HepG2 (cell line): ENCODE measurements around the gene ALMS1. TPM values are rescaled to one million over a fixed set of nuclear protein-coding genes. Genes with fewer than 3 reads are reported as not detected.
A peak's percentile ranks its signal among the peaks of the same experiment; 100 is the strongest.

Experiments used
- ATF7 ChIP-seq, 2 experiments: fragments of 450-650 bp in 1 of 2; sonication (generic) in 1 of 2; formaldehyde crosslinking in 1 of 2; IDR thresholded peaks; 2 replicates each; pipeline versions ENCODE4 v1.4.0 to v1.6.1; 2016 to 2020; ENCODE audit warnings: antibody characterized with exemption in 1 of 2, mild to moderate bottlenecking in 1 of 2, missing genetic modification reagents in 1 of 2
- EEA1 ChIP-seq: sonication (generic); formaldehyde crosslinking; IDR thresholded peaks from 2 replicates; pipeline ENCODE4 v1.5.1; 2020; ENCODE audit warnings: mild to moderate bottlenecking, missing genetic modification reagents, borderline replicate concordance
- GLI4 ChIP-seq: sonication (generic); formaldehyde crosslinking; IDR thresholded peaks from 2 replicates; pipeline ENCODE4 v1.5.1; 2020; ENCODE audit warnings: missing genetic modification reagents, mild to moderate bottlenecking, moderate library complexity, borderline replicate concordance
- TEAD2 ChIP-seq: sonication (generic); formaldehyde crosslinking; IDR thresholded peaks from 2 replicates; pipeline ENCODE4 v1.9.0; 2021; ENCODE audit warnings: missing genetic modification reagents
- XRCC5 ChIP-seq: fragments of 200-400 bp; formaldehyde crosslinking; optimal IDR thresholded peaks from 2 replicates; pipeline ENCODE3; 2017; ENCODE audit warnings: mild to moderate bottlenecking, low read length
- YEATS4 ChIP-seq: sonication (generic); formaldehyde crosslinking; IDR thresholded peaks from 2 replicates; pipeline ENCODE4 v1.4.0; 2020; ENCODE audit warnings: missing genetic modification reagents, borderline replicate concordance
- ZIK1 ChIP-seq: sonication (generic); formaldehyde crosslinking; IDR thresholded peaks from 2 replicates; pipeline ENCODE4 v1.5.0; 2020; ENCODE audit warnings: mild to moderate bottlenecking, low read depth, missing genetic modification reagents, borderline replicate concordance
- polyA plus RNA-seq, 8 experiments: library from polyadenylated mRNA; depleted of rRNA in 3 of 8; stranded (reverse) in 7 of 8; unstranded in 1 of 8; fragments of >200 nt; fragmentation: Illumina TruSeq in 4 of 8; extraction: Trizol in 4 of 8; gene quantifications; 2 replicates each; pipeline versions ENCODE4 v1.2.1 to v1.2.3, GENCODE V29; 2011 to 2016; ENCODE audit warnings: low read depth in 4 of 8, missing spikeins in 1 of 8, mixed read lengths in 1 of 8; ENCODE audit not compliant: insufficient read depth in 1 of 8
- total RNA-seq, 5 experiments: library from RNA; depleted of rRNA; stranded (reverse); fragments of >200 nt; fragmentation: Illumina TruSeq; extraction: Trizol; gene quantifications; 2 replicates each; pipeline ENCODE4 v1.2.3, GENCODE V29; 2016; ENCODE audit warnings: low read depth in 1 of 5
- TF ChIP-seq, protein P1 (sequence below): fragments of 450-650 bp; IDR thresholded peaks from 2 replicates; pipeline ENCODE4 v1.6.1; 2016
- TF ChIP-seq, protein P2 (sequence below): sonication (generic); formaldehyde crosslinking; conservative IDR thresholded peaks from 2 replicates; pipeline ENCODE4 v1.8.1; 2023; ENCODE audit warnings: missing genetic modification reagents
- TF ChIP-seq, protein P3 (sequence below): sonication (generic); formaldehyde crosslinking; conservative IDR thresholded peaks from 2 replicates; pipeline ENCODE4 v1.4.0; 2020; ENCODE audit warnings: missing genetic modification reagents
- TF ChIP-seq, protein P4 (sequence below): sonication (generic); formaldehyde crosslinking; IDR thresholded peaks from 2 replicates; pipeline ENCODE4 v1.5.0; 2020; ENCODE audit warnings: missing genetic modification reagents
- TF ChIP-seq, protein P5 (sequence below): IDR thresholded peaks from 2 replicates; pipeline ENCODE4 v1.6.1; 2012; ENCODE audit warnings: inconsistent platforms
- TF ChIP-seq, protein P6 (sequence below): sonication (generic); formaldehyde crosslinking; IDR thresholded peaks from 2 replicates; pipeline ENCODE4 v1.4.0; 2020; ENCODE audit warnings: mild to moderate bottlenecking, low read depth, missing genetic modification reagents
- TF ChIP-seq, protein P7 (sequence below): sonication (generic); formaldehyde crosslinking; IDR thresholded peaks from 2 replicates; pipeline ENCODE4 v1.4.0; 2020; ENCODE audit warnings: missing genetic modification reagents

Gene ALMS1
- total and polyA plus RNA-seq, 2 of the 13 experiments (the other 11 are each of a cell fraction or from before 2014, with no cell fraction given): 12.9 to 21.2 TPM

DNA sequence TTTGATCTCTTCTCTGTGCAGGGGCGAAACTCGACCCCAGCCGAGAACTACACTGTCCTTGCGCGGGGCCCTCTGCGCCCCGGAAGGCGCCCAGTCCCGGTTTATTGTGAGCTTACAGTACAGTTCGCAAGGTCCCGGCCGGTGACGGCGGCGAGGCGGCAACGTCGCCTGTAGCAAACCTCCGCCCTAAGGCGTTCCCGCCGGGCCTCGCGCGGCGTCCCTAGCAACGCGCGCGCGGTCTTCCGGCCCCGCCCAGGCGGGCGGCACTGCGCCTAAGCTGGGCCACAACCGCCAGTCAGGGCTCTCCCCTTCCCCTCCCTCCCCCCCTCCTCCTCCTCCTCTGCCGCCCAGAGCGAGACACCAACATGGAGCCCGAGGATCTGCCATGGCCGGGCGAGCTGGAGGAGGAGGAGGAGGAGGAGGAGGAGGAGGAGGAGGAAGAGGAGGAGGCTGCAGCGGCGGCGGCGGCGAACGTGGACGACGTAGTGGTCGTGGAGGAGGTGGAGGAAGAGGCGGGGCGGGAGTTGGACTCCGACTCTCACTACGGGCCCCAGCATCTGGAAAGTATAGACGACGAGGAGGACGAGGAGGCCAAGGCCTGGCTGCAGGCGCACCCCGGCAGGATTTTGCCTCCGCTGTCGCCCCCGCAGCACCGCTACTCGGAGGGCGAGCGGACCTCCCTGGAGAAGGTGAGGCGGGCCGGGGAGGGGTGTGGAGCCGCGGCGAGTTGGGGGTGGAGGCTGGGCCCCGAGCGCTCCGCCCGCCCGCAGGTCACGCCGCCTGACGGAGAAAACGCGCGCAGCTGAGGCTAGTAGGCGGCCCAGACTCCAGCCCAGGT is at the start of gene ALMS1 (continued):
- TF ChIP-seq ATF7 (IDR thresholded peaks at IDR 0.05): no peak
- no peak; the same call in 1 of the 2 replicates for TF ChIP-seq ATF7 (CRISPR knock-in tag; IDR thresholded peaks at IDR 0.05)
- TF ChIP-seq YEATS4 (CRISPR knock-in tag): peak; percentile 66
- no peak for TF ChIP-seq TEAD2
- peak; percentile 72 for TF ChIP-seq XRCC5
- TF ChIP-seq, protein P1, sequence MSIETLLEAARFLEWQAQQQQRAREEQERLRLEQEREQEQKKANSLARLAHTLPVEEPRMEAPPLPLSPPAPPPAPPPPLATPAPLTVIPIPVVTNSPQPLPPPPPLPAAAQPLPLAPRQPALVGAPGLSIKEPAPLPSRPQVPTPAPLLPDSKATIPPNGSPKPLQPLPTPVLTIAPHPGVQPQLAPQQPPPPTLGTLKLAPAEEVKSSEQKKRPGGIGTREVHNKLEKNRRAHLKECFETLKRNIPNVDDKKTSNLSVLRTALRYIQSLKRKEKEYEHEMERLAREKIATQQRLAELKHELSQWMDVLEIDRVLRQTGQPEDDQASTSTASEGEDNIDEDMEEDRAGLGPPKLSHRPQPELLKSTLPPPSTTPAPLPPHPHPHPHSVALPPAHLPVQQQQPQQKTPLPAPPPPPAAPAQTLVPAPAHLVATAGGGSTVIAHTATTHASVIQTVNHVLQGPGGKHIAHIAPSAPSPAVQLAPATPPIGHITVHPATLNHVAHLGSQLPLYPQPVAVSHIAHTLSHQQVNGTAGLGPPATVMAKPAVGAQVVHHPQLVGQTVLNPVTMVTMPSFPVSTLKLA: peak; percentile 51
- TF ChIP-seq, protein P2, sequence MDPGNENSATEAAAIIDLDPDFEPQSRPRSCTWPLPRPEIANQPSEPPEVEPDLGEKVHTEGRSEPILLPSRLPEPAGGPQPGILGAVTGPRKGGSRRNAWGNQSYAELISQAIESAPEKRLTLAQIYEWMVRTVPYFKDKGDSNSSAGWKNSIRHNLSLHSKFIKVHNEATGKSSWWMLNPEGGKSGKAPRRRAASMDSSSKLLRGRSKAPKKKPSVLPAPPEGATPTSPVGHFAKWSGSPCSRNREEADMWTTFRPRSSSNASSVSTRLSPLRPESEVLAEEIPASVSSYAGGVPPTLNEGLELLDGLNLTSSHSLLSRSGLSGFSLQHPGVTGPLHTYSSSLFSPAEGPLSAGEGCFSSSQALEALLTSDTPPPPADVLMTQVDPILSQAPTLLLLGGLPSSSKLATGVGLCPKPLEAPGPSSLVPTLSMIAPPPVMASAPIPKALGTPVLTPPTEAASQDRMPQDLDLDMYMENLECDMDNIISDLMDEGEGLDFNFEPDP (CRISPR knock-in tag): no peak
- TF ChIP-seq, protein P3, sequence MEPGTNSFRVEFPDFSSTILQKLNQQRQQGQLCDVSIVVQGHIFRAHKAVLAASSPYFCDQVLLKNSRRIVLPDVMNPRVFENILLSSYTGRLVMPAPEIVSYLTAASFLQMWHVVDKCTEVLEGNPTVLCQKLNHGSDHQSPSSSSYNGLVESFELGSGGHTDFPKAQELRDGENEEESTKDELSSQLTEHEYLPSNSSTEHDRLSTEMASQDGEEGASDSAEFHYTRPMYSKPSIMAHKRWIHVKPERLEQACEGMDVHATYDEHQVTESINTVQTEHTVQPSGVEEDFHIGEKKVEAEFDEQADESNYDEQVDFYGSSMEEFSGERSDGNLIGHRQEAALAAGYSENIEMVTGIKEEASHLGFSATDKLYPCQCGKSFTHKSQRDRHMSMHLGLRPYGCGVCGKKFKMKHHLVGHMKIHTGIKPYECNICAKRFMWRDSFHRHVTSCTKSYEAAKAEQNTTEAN (CRISPR knock-in tag): no peak
- TF ChIP-seq, protein P4, sequence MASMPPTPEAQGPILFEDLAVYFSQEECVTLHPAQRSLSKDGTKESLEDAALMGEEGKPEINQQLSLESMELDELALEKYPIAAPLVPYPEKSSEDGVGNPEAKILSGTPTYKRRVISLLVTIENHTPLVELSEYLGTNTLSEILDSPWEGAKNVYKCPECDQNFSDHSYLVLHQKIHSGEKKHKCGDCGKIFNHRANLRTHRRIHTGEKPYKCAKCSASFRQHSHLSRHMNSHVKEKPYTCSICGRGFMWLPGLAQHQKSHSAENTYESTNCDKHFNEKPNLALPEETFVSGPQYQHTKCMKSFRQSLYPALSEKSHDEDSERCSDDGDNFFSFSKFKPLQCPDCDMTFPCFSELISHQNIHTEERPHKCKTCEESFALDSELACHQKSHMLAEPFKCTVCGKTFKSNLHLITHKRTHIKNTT: no peak
- TF ChIP-seq ZIK1: 0 out of 2 replicates have a peak, but pooled peaks have one; percentile 52
- TF ChIP-seq, protein P5, sequence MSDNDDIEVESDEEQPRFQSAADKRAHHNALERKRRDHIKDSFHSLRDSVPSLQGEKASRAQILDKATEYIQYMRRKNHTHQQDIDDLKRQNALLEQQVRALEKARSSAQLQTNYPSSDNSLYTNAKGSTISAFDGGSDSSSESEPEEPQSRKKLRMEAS: peak; percentile 77
- TF ChIP-seq, protein P6, sequence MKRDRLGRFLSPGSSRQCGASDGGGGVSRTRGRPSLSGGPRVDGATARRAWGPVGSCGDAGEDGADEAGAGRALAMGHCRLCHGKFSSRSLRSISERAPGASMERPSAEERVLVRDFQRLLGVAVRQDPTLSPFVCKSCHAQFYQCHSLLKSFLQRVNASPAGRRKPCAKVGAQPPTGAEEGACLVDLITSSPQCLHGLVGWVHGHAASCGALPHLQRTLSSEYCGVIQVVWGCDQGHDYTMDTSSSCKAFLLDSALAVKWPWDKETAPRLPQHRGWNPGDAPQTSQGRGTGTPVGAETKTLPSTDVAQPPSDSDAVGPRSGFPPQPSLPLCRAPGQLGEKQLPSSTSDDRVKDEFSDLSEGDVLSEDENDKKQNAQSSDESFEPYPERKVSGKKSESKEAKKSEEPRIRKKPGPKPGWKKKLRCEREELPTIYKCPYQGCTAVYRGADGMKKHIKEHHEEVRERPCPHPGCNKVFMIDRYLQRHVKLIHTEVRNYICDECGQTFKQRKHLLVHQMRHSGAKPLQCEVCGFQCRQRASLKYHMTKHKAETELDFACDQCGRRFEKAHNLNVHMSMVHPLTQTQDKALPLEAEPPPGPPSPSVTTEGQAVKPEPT (CRISPR knock-in tag): no peak
- peak; percentile 56; the same call in 1 of the 2 replicates for TF ChIP-seq EEA1 (CRISPR knock-in tag)
- TF ChIP-seq GLI4 (CRISPR knock-in tag): no peak
- TF ChIP-seq, protein P7, sequence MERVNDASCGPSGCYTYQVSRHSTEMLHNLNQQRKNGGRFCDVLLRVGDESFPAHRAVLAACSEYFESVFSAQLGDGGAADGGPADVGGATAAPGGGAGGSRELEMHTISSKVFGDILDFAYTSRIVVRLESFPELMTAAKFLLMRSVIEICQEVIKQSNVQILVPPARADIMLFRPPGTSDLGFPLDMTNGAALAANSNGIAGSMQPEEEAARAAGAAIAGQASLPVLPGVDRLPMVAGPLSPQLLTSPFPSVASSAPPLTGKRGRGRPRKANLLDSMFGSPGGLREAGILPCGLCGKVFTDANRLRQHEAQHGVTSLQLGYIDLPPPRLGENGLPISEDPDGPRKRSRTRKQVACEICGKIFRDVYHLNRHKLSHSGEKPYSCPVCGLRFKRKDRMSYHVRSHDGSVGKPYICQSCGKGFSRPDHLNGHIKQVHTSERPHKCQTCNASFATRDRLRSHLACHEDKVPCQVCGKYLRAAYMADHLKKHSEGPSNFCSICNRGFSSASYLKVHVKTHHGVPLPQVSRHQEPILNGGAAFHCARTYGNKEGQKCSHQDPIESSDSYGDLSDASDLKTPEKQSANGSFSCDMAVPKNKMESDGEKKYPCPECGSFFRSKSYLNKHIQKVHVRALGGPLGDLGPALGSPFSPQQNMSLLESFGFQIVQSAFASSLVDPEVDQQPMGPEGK (CRISPR knock-in tag): peak; percentile 79
